ENCODE data around the gene IMP4.

IMP4 gene

GRCh38 chr2:130358420-130359350 is 16.0 kb downstream of the IMP4 start:
- FAIRE-seq: no peak

DNA sequence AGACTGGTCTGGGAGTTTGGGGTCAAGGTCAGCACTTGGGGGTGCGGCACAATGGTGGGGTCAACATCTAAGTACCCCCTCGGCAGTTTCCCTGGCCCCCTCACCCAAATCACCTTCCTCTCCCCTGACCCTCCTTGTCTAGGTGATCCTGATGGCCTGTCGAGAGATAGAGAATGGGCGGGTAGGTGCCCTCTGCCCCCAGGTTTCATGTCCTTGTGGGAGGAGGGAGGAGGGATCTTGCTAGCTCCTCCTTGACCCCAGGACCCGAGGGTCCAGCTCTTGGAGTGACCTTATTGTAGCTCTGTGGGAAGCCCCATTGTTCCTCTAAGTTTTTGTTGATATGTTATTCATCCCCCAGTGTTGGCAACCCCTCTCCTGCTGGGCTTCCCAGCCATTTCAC is 16.8 kb downstream of the IMP4 start:
- no peak for FAIRE-seq

- FAIRE-seq: no peak
These were observed 20.8 kb downstream of the IMP4 start for GRCh38 chr2:130363479-130363878.

DNA sequence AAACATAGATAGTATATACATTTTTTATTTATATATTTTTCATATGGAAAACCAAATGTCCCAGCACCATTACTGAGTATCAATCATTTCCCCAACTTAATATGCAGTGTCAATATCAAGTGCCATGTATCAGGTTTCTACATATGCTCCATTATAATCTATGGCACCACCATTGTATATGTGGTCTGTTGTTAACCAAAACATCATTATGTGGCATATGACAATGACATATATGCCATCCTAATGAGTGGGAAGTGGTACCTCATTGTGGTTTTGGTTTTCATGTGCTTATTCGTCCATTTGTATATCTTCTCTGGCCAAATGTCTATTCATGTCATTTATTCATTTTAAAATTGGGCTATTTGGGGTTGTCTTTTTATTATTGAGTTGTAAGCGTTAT is 22.4 kb downstream of the IMP4 start:
- FAIRE-seq: no peak

DNA sequence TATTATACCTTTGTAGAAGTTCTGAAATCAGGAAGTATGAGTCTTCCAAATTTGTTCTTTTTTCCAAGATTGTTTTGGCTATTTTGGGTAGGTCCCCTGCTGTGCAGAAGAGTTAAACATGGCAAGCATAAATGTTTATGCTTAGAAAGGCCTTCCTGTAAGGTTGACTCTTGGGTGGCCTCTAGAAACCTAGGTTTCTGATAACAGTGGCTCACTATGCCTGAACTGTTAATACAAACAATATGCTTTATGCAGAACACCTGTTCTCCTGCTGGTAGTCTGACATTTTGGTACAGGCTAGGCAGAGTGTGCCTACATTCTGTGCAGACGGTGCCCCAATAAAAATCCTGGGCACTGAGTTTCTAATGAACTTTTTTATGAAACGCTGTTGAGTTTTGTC is 23.3 kb downstream of the IMP4 start:
- FAIRE-seq: no peak

GRCh38 chr2:130366720-130367119 is 24.0 kb downstream of the IMP4 start:
- FAIRE-seq: no peak

- no peak for FAIRE-seq
These were observed 26.1 kb downstream of the IMP4 start for GRCh38 chr2:130368786-130369185.

- FAIRE-seq: no peak
These were observed 26.7 kb downstream of the IMP4 start for GRCh38 chr2:130369311-130369964.

GRCh38 chr2:130369965-130370341 is 27.3 kb downstream of the IMP4 start:
- no peak for FAIRE-seq

DNA sequence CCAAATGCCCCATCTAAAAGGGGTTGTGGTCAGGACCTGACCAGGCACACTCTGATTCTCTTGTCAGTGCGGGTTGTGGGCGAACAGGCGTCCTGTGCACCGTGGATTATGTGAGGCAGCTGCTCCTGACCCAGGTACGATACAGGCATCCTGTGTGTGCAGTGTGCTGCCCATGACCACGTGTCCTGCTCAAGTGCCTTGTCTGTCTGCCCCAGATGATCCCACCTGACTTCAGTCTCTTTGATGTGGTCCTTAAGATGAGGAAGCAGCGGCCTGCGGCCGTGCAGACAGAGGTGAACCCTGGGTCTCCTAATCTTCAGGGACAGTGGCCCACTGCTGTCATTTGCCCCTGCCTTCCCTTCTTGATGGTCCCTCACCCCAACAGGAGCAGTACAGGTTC is 27.8 kb downstream of the IMP4 start:
- FAIRE-seq: no peak

DNA sequence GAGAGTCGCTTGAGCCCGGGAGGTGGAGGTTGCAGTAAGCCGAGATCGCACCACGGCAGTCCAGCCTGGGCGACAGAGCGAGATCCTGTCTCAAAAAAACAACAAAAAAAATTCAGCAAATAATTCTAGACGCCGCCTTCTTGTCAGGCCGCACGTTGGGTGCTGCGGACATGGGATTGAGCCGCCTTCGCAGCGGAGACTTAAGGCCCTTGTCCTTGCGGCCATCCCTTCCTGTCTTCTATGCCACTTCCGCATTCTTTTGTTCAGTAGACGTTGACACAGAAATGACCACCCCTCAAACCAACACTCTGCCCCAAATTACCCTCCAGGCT is 29.0 kb downstream of the IMP4 start:
- no peak for FAIRE-seq

DNA sequence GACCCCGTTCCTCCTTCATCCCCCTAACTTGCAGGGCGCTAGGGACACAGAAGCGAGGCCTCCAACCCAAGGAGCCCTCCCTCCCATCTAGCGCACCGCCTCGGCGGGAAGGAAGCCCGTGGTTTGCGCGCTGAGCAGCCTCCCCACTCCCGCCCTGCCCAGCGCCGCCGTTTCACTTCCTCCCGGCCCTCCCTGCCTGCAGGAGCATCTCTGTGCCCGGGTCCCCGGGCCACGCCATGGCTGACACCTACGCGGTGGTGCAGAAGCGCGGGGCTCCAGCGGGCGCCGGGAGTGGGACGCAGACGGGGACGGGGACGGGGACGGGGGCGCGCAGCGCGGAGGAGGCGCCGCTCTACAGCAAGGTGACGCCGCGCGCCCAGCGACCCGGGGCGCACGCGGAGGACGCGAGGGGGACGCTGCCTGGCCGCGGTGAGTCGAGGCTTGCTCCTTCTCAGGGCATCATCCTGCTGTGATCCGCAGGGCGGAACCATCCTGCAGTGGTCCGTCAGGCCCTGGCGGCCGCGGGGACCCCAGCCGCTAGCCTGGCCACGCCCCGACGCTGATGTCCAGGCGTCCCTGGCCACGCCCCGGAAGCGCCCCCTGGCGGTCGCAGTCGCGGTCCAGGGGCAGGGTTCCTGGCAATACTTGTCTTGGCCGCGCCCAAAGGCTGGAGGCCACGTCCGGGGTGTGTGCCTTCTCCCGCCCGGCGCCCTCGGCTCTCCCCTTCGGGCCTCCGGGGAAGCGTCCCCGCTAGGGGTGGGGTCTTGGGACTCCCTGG is 29.5 kb downstream of the IMP4 start:
- FAIRE-seq: no peak

DNA sequence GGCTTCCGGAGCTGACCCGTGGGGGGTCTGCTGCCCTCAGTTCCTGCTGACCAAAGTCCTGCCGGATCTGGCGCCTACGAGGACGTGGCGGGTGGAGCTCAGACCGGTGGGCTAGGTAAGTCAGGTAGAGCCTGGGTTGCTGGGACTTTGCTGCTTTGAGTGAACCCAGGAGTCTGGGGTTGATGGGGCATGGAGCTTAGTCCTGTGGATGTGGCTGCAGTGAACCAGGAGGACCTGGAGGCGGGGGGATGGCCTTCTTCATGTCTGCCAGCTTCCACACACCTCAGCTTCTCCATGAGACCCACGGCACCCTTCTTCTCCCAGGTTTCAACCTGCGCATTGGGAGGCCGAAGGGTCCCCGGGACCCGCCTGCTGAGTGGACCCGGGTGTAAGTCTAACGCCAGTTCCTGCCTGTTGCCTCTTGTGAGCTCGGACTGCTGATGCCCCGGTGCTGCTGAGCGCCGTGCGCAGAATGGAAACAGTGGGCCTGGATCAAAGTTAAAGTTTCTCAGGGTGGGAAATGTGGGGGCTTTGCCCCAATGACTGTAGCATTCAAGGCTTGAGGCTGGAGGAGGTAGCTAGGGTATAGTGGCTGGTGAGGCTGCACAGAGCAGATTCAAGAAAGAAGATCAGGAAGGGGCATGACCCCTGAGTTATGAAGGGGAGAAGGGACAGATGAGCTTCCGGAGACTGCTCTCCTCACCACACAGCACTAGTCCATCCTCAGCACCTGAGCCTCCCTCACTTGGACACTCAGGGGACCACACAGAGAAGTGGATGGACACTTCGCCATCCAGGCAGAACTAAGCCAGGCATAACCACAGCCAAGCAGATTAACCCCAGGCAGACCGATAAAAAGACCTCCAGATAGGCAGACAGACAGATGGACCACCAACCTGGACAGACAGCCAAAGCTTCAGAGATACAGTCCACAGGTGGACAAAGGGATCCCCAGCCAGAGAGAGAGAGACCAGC is 30.4 kb downstream of the IMP4 start:
- no peak for FAIRE-seq

GRCh38 chr2:130373808-130374365 is 31.2 kb downstream of the IMP4 start:
- FAIRE-seq: no peak

- FAIRE-seq: no peak
These were observed 32.0 kb downstream of the IMP4 start for GRCh38 chr2:130374587-130375290.

DNA sequence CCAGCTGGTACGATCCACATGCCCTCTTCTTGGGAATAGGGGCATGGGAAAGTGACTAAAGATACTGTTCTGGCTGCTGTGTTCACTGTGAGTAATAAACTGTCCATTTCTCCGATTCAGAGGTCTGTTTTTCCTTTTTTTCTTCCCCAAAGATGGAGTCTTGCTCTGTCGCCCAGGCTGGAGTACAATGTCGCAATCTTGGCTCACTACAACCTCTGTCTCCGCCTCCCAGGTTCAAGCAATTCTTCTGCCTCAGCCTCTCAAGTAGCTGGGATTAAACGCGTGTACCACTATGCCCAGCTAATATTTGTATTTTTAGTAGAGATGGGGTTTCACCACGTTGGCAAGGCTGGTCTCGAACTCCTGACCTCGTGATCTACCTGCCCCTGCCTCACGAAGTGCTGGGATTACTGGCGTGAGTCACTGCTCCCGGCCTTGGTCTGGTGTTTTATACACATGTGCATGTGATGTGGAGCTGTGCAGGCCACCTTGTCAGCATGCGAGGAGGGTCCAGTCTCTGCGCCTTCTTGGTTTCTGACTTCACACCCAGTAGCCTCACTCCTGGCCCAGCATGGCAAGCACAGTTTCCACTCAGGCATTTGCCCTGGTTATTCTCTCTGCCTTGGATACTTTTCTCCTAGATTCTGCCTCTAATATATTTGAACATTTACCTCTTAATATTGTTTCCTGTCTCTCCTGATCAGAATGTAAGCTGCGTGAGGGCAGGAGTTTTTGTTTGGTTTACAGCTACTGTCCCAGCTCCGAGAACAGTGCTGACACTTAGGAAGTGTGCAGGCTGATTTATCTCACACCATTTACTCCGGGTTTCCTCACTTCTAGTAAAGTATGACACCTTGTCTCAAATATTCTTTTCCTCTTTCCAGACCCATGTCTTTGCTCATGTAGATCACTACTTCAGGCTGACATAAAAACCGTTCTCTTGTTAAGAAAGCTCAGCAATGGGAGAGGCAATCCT is 32.9 kb downstream of the IMP4 start:
- no peak for FAIRE-seq

DNA sequence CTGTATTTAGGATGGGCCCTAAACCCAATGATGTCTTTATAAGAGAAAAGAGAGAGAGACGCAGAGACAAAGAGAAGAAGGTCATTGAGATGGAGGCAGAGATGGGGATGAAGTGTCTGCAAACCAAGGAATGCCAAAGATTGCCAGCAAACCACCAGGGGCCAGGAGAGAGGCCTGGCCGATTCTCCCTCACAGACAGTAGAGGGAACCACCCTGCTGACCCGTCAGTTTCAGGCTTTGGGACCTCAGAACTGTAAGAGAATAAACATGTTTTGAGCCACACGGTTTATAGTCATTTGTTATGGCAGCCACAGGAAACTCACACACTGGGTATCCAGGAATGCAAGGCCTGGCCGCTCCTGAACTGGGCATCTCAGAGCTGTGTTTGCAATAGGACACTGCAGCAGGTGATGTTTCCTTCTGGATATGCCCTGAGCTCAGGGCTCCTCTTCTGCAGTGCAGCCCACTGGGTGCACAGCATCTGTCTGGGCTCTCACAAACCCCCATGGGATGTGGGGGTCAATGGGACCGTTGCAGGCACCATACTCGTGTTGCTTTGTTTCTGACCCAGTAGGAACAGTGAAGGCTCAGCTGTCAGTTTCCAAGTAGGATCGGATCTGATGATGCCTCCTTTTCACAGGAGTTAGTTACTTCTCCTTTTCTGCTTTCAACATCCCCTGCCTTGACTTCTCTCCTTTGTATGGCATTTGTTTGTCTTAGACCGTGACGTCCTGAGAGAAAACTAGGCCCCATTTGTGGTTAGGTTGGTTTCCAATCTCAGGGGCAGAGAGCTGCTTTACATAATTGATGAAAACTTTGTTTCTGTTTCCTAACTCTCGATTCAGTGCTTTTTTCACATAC is 34.0 kb downstream of the IMP4 start:
- FAIRE-seq: no peak

DNA sequence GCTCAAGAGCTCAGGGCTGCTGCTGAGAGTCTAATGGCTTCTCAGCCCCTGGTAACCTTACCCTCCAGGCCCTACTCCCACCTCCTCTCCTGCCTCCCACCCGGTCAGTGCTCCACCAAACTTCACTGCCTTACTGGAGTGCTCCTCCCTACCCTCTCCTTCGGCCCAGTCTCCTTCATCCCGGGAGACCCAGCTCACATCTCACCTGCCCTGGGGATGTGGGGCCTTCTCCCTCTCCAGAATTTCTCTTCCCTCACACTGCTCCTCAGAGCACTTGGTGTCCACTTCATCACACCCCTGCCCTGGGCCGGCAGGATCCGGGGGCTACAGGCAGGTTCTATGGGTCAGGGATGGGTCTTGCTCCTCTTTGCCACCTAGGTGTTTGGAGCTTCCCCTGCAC is 34.8 kb downstream of the IMP4 start:
- no peak for FAIRE-seq

GRCh38 chr2:130378206-130378897 is 35.7 kb downstream of the IMP4 start:
- FAIRE-seq: no peak
